H9 (cell line): ENCODE results near the gene ARID3C. TPM values are rescaled to one million over a fixed set of nuclear protein-coding genes. Genes with fewer than 3 reads are reported as not detected.

Experiments
- DNase-seq: peaks from one replicate; pipeline ENCODE4 v3.0.0-alpha.2; 2017
- H2AFZ ChIP-seq: one replicate; pipeline ENCODE4 v1.6.1; 2013; ENCODE audit warnings: mild to moderate bottlenecking, low read length, control low read depth, moderate library complexity
- H2AK5ac ChIP-seq: 2 replicates; pipeline ENCODE4 v1.6.1; 2013; ENCODE audit warnings: low read length, control low read depth, mixed read lengths; ENCODE audit not compliant: insufficient read length
- H2BK120ac ChIP-seq: one replicate; pipeline ENCODE4 v1.6.1; 2013; ENCODE audit warnings: low read depth, mild to moderate bottlenecking, low read length, control low read depth, inconsistent platforms; ENCODE audit not compliant: poor library complexity, severe bottlenecking
- H2BK12ac ChIP-seq: 2 replicates; pipeline ENCODE4 v1.6.1; 2013; ENCODE audit warnings: low read length, control low read depth, mixed read lengths, low read depth; ENCODE audit not compliant: insufficient read length
- H2BK15ac ChIP-seq: 2 replicates; pipeline ENCODE4 v1.6.1; 2013; ENCODE audit warnings: low read depth, low read length, control low read depth
- H2BK20ac ChIP-seq: one replicate; pipeline ENCODE4 v1.6.1; 2013; ENCODE audit warnings: low read depth, mild to moderate bottlenecking, low read length, control low read depth, inconsistent platforms; ENCODE audit not compliant: poor library complexity, severe bottlenecking
- H2BK5ac ChIP-seq: 2 replicates; pipeline ENCODE4 v1.6.1; 2013; ENCODE audit warnings: low read length, control low read depth, mixed read lengths; ENCODE audit not compliant: insufficient read length
- H3K14ac ChIP-seq: 2 replicates; pipeline ENCODE4 v1.6.1; 2013; ENCODE audit warnings: low read length, control low read depth; ENCODE audit not compliant: insufficient read depth
- H3K18ac ChIP-seq: 2 replicates; pipeline ENCODE4 v1.6.1; 2013; ENCODE audit warnings: low read depth, mild to moderate bottlenecking, mixed read lengths, low read length, control low read depth; ENCODE audit not compliant: insufficient read length
- H3K23ac ChIP-seq: 2 replicates; pipeline ENCODE4 v1.6.1; 2013; ENCODE audit warnings: low read length, control low read depth, mixed read lengths, low read depth; ENCODE audit not compliant: insufficient read length
- H3K23me2 ChIP-seq: 2 replicates; pipeline ENCODE4 v1.6.1; 2013; ENCODE audit warnings: low read depth, mild to moderate bottlenecking, mixed read lengths, low read length, control low read depth; ENCODE audit not compliant: insufficient read length, poor library complexity, severe bottlenecking
- H3K27ac ChIP-seq: 2 replicates; pipeline ENCODE4 v1.5.1; 2013; ENCODE audit warnings: low read length, control low read depth, mixed read lengths, low read depth; ENCODE audit not compliant: insufficient read length
- H3K27me3 ChIP-seq: 2 replicates; pipeline ENCODE4 v1.6.1; 2013; ENCODE audit warnings: low read length, control low read depth, inconsistent platforms; ENCODE audit not compliant: insufficient read depth
- H3K4ac ChIP-seq: 2 replicates; pipeline ENCODE4 v1.6.1; 2013; ENCODE audit warnings: low read depth, mild to moderate bottlenecking, control low read depth, inconsistent platforms, low read length, moderate library complexity
- H3K4me1 ChIP-seq: 2 replicates; pipeline ENCODE4 v1.6.1; 2013; ENCODE audit warnings: low read length, control low read depth, inconsistent platforms; ENCODE audit not compliant: insufficient read depth
- H3K4me2 ChIP-seq: 2 replicates; pipeline ENCODE4 v1.6.1; 2013; ENCODE audit warnings: low read length, control low read depth, mixed read lengths; ENCODE audit not compliant: insufficient read length, insufficient read depth
- H3K56ac ChIP-seq: 2 replicates; pipeline ENCODE4 v1.6.1; 2013; ENCODE audit warnings: low read depth, mild to moderate bottlenecking, mixed read lengths, low read length, control low read depth; ENCODE audit not compliant: insufficient read length
- H3K79me1 ChIP-seq: 2 replicates; pipeline ENCODE4 v1.6.1; 2013; ENCODE audit warnings: low read depth, mild to moderate bottlenecking, moderate library complexity, low read length, control low read depth, inconsistent platforms; ENCODE audit not compliant: insufficient read depth, poor library complexity, severe bottlenecking
- H3K79me2 ChIP-seq: 2 replicates; pipeline ENCODE4 v1.6.1; 2013; ENCODE audit warnings: low read length, control low read depth, inconsistent platforms; ENCODE audit not compliant: insufficient read depth
- H3K9ac ChIP-seq: 2 replicates; pipeline ENCODE4 v1.6.1; 2013; ENCODE audit warnings: low read length, control low read depth, mixed read lengths; ENCODE audit not compliant: insufficient read length; ENCODE audit errors: extremely low read depth
- H3K9me3 ChIP-seq: one replicate; pipeline ENCODE4 v1.6.1; 2013; ENCODE audit warnings: low read depth, low read length, inconsistent platforms; ENCODE audit not compliant: control insufficient read depth
- H3T11ph ChIP-seq: one replicate; pipeline ENCODE4 v1.6.1; 2013; ENCODE audit warnings: mild to moderate bottlenecking, low read length, control low read depth, inconsistent platforms
- H4K20me1 ChIP-seq: one replicate; pipeline ENCODE4 v1.6.1; 2013; ENCODE audit not compliant: control insufficient read depth, insufficient read length, insufficient read depth
- H4K5ac ChIP-seq: 2 replicates; pipeline ENCODE4 v1.6.1; 2013; ENCODE audit warnings: low read depth, mild to moderate bottlenecking, mixed read lengths, low read length, control low read depth; ENCODE audit not compliant: insufficient read length
- H4K8ac ChIP-seq: replicated peaks from 2 replicates; pipeline ENCODE4 v1.6.1; 2013; ENCODE audit warnings: low read length, control low read depth, mixed read lengths, low read depth; ENCODE audit not compliant: insufficient read length
- H4K91ac ChIP-seq: 2 replicates; pipeline ENCODE4 v1.6.1; 2013; ENCODE audit warnings: low read depth, mild to moderate bottlenecking, moderate library complexity, mixed read lengths, low read length, control low read depth; ENCODE audit not compliant: insufficient read length
- H3K27ac Mint-ChIP-seq, 3 experiments: 2 replicates in 2 of 3; 3 replicates in 1 of 3; pipeline ENCODE4 v1.8.0; 2020 to 2021; ENCODE audit warnings: mixed read lengths in 3 of 3, mild to moderate bottlenecking in 1 of 3, moderate library complexity in 1 of 3
- H3K27me3 Mint-ChIP-seq: 2 replicates; pipeline ENCODE4 v1.8.0; 2021; ENCODE audit warnings: low read depth, mild to moderate bottlenecking, moderate library complexity, mixed read lengths
- H3K36me3 Mint-ChIP-seq, 3 experiments: 2 replicates in 2 of 3; 3 replicates in 1 of 3; pipeline ENCODE4 v1.8.0; 2020 to 2021; ENCODE audit warnings: low read depth in 3 of 3, mixed read lengths in 3 of 3; ENCODE audit not compliant: insufficient read depth in 1 of 3
- H3K4me1 Mint-ChIP-seq, 2 experiments: 2 replicates each; pipeline ENCODE4 v1.8.0; 2020; ENCODE audit warnings: mixed read lengths in 2 of 2
- H3K4me3 Mint-ChIP-seq, 2 experiments: 2 replicates in 1 of 2; 3 replicates in 1 of 2; pipeline ENCODE4 v1.8.0; 2020 to 2021; ENCODE audit warnings: mild to moderate bottlenecking in 2 of 2, mixed read lengths in 2 of 2, moderate library complexity in 1 of 2
- H3K9me3 Mint-ChIP-seq, 2 experiments: 2 replicates in 1 of 2; 3 replicates in 1 of 2; pipeline ENCODE4 v1.8.0; 2020; ENCODE audit warnings: mild to moderate bottlenecking in 2 of 2, mixed read lengths in 2 of 2, moderate library complexity in 1 of 2
- total RNA-seq: library from RNA; stranded (reverse); gene quantifications from 2 replicates; pipeline ENCODE4 v1.2.1, GENCODE V29; 2021
- TF ChIP-seq, protein P1 (sequence below): fragments of 200-600 bp; sonication (generic); conservative IDR thresholded peaks from 3 replicates; pipeline ENCODE4 v1.8.0; 2021; ENCODE audit warnings: antibody characterized with exemption, mild to moderate bottlenecking

ARID3C gene
- total RNA-seq, 1 experiment from 2014 or later = not detected

DNA sequence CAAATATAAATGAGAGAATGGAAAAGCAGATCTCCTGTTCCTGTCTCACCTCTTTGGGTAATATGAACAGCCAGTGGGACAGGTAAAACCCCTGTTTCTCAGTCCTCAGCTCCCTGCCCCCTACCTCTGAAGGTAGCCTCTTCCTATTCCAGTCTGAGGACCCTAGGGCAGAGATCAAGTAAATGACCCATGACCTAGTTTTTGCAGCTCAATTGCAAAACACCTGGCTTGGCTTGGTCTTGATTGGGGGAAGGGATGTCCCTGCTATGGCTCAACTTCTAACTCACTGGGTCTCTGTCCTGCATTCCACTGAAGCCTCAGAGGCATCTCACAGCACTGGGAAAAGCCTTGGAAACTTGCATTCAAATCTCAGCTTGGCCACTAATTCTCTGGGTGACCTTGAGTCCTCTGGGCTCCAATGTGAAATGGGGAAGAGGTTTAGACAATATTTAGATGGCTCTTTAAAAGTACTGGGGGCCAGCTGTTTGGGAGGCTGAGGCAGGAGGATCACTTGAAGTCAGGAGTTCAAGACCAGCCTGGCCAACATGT is 16.0 kb upstream of the ARID3C start:
- H3K36me3 Mint-ChIP-seq = peaks cover 17 to 25% (median 23%) of the 10 kb centered on the region in 3 experiments; a peak in 6 of 7 replicates
- DNase-seq = no peak
- H3K14ac ChIP-seq = no peak overlapping the region

More for the DNA sequence above, 16.0 kb upstream of the ARID3C start:
- no peak overlapping the region for H3K27ac ChIP-seq
- peaks cover 9% of the 10 kb centered on the region for H3K23me2 ChIP-seq
- H3K56ac ChIP-seq = no peak overlapping the region
- H2BK5ac ChIP-seq = no peak overlapping the region
- H3K18ac ChIP-seq = no peak overlapping the region
- no peaks in the 10 kb centered on the region for H3K27me3 ChIP-seq
- Mint-ChIP-seq H3K4me3 (peak overlapping the region in 1 of 2 experiments; percentile 38; a peak in 1 of 5 replicates), H3K4me1 (peaks cover 26 to 34% of the 10 kb centered on the region in 2 experiments), H3K27me3 (no peaks in the 10 kb centered on the region; the same call in 1 of the 2 replicates), H3K27ac (peak overlapping the region in 1 of 3 experiments; percentile 85; a peak in 2 of 7 replicates), H3K9me3 (no peaks in the 10 kb centered on the region)
- no peak overlapping the region for H4K8ac ChIP-seq
- H4K5ac ChIP-seq = no peak overlapping the region
- H2AK5ac ChIP-seq = no peak overlapping the region
- H4K20me1 ChIP-seq = no peaks in the 10 kb centered on the region
- TF ChIP-seq, protein P1, sequence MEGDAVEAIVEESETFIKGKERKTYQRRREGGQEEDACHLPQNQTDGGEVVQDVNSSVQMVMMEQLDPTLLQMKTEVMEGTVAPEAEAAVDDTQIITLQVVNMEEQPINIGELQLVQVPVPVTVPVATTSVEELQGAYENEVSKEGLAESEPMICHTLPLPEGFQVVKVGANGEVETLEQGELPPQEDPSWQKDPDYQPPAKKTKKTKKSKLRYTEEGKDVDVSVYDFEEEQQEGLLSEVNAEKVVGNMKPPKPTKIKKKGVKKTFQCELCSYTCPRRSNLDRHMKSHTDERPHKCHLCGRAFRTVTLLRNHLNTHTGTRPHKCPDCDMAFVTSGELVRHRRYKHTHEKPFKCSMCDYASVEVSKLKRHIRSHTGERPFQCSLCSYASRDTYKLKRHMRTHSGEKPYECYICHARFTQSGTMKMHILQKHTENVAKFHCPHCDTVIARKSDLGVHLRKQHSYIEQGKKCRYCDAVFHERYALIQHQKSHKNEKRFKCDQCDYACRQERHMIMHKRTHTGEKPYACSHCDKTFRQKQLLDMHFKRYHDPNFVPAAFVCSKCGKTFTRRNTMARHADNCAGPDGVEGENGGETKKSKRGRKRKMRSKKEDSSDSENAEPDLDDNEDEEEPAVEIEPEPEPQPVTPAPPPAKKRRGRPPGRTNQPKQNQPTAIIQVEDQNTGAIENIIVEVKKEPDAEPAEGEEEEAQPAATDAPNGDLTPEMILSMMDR = no peak
- peaks cover 10% of the 10 kb centered on the region; the same call in 1 of the 2 replicates for H3K4me1 ChIP-seq
- H3K4ac ChIP-seq = no peak overlapping the region
- H3K9ac ChIP-seq = no peak overlapping the region
- no peak overlapping the region for H2BK12ac ChIP-seq
- H4K91ac ChIP-seq = no peak overlapping the region
- no peak overlapping the region for H2BK20ac ChIP-seq
- no peaks in the 10 kb centered on the region for H3K79me1 ChIP-seq
- H3T11ph ChIP-seq = no peak overlapping the region
- H2AFZ ChIP-seq = no peak overlapping the region
- no peak overlapping the region for H3K23ac ChIP-seq
- H2BK15ac ChIP-seq = no peak overlapping the region
- no peak overlapping the region for H2BK120ac ChIP-seq
- H3K4me2 ChIP-seq = peak overlapping the region; percentile 5
- no peaks in the 10 kb centered on the region for H3K9me3 ChIP-seq
- peaks cover 2% of the 10 kb centered on the region; the same call in 1 of the 2 replicates for H3K79me2 ChIP-seq
